Heart left ventricle (tissue), 13 donors: Measurements from ENCODE around the gene GPC2.

Experiments
- POLR2A ChIP-seq, 2 donors: fragments of 450-650 bp; IDR thresholded peaks; one replicate each; pipeline ENCODE4 v1.6.1; 2017; ENCODE audit warnings: antibody characterized with exemption in 2 of 2, mild to moderate bottlenecking in 2 of 2, moderate library complexity in 2 of 2
- TF ChIP-seq, protein P1 (sequence below), 12 donors: fragments of 200-600 bp; sonication (generic) in 4 of 12; IDR thresholded peaks; one replicate each; pipeline versions ENCODE4 v1.5.0 to v1.8.0; 2018 to 2022; ENCODE audit warnings: antibody characterized with exemption in 12 of 12, mild to moderate bottlenecking in 5 of 12
- donor health status: ischemic (EF 13 %, LVEDD 7.1; RV severe dilation, severe dysfunction).
- donor health status: DM: no; HTN: yes; CAD: no.
- donor health status: DM: no; HTN: no; CAD: no.
- donor health status: ischemic (EF 25% LVEDD 6.9; RV normal size, moderate dysfunction).
- donor health status: ischemic (EF 25% LVEDD 5.7; RV mildly dilated, moderate dysfunction).
- donor health status: ischemic (EF 35%, LVEDD 5.7; RV mildly dilated, moderate dysfunction).
- donor health status: nonischemic (EF 11% LVEDD 7.7; RV severe dilation, severe dysfunction).
- donor health status: DM: yes; HTN: yes; CAD: no.
- donor health status: PGD.
- donor health status: ischemic (EF 29% LVEDD 5.4; RV normal size, mild dysfunction).
- donor health status: nonischemic (EF 23%, LVEDD 6.1; RV moderate dilation, normal function).

- TF ChIP-seq, protein P1, sequence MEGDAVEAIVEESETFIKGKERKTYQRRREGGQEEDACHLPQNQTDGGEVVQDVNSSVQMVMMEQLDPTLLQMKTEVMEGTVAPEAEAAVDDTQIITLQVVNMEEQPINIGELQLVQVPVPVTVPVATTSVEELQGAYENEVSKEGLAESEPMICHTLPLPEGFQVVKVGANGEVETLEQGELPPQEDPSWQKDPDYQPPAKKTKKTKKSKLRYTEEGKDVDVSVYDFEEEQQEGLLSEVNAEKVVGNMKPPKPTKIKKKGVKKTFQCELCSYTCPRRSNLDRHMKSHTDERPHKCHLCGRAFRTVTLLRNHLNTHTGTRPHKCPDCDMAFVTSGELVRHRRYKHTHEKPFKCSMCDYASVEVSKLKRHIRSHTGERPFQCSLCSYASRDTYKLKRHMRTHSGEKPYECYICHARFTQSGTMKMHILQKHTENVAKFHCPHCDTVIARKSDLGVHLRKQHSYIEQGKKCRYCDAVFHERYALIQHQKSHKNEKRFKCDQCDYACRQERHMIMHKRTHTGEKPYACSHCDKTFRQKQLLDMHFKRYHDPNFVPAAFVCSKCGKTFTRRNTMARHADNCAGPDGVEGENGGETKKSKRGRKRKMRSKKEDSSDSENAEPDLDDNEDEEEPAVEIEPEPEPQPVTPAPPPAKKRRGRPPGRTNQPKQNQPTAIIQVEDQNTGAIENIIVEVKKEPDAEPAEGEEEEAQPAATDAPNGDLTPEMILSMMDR (IDR thresholded peaks at IDR 0.05) = no peak
- no peak for TF ChIP-seq POLR2A (IDR thresholded peaks at IDR 0.05)
Observed at GRCh38 chr7:100195222-100195621, 18.0 kb upstream of the GPC2 start.
